GM19099 (cell line): ENCODE data around the gene PPP1R7.

Source experiments
- POLR2A ChIP-seq: IDR thresholded peaks from 3 replicates; pipeline ENCODE4 v1.6.1; 2011; ENCODE audit warnings: low read depth; ENCODE audit not compliant: insufficient read length; ENCODE audit errors: extremely low read depth

PPP1R7 gene

DNA sequence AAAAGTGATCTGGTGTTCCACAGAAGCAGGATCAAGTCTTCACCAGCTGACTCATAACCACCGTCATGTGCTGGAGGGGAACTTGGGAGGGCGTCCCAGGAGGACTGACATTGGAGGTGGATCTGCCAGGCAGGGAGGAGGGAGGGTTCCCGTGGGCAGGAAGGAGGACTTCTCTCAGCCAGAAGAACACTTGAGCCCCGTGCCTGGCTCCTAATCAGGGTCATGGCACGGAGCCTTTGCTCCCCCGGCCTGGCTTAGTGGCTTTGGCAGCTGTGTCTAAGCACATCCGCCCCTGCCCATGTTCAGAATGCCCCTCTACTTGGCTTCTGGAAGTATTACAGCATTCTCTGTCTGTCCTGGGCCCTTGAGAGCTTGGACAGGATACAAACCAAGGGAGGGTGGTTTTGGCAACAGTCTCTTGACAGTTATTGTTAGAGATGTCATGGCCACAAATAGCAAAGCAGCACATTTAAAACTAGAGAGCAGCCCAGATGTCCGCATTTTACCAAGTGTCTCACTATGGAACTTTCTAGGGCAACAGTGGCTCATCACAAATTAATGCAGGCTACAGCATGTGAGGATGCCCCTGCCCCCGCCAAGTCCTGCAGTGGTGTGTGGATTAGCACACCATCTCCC is 11.5 kb downstream of the PPP1R7 start:
- TF ChIP-seq POLR2A: no peak

DNA sequence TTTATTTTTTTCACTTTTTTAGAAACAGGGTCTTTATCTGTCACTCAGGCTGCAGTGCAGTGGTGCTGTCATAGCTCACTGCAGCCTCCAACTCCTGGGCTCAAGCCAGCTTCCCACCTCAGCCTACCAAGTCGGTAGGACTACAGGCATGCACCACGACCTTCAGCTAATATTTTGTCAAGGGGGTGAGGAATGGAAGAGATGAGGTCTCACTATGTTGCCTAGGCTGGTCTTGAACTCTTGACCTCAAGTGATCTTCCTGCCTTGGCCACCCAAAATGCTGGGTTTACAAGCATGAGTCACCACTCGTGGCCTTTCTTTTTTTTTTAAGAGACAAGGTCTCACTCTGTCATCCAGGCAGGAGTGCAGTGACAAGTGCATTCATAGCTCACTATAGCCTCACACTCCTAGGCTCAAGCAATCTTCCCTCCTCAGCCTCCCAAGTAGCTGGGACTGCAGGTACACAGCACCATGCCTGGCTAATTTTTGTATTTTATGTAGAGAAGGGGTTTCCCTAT is 13.4 kb downstream of the PPP1R7 start:
- no peak for TF ChIP-seq POLR2A

- TF ChIP-seq POLR2A: no peak
Observed at GRCh38 chr2:241168366-241168765, 18.1 kb downstream of the PPP1R7 start.

GRCh38 chr2:241173557-241173956 is 23.3 kb downstream of the PPP1R7 start:
- TF ChIP-seq POLR2A: no peak

DNA sequence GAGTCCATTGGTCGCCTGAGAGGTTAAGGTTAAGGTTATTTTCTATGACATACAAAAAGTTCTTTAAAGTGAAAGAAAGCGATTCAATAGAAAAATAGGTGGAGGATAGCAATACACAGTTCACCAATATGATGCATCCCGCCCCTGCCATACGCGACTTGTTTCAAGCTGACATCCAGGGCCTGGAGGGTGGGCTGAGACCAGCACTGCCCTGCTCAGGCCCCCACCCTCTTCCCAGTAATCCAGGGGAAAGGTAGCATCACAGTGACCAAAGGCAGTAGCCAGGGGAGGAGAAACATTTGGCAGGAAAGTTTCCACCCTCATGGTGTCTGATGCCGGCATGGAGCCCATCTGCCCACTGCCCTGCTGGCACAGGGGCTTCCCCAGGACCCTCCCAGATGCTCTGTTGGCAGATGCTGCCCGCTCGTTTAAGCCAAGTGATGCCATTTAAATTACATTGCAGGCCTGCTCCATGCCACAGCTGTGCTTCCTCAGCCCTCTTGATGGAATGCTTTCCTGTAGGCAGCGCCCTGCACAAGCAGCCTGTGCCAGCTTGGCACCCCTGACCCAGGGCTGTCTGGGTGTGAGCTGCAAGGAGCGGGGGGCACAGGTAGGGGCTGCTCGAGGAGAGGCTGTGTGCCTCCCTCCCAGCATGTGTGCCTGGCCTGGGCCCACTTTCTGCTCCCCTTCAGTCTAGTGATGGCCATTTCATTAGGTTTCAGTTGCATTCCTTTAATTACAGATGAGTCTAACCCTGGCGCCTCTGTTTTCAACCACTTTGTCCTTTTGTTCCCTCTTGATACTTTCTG is 27.5 kb downstream of the PPP1R7 start:
- TF ChIP-seq POLR2A: no peak

GRCh38 chr2:241178961-241179360 is 28.7 kb downstream of the PPP1R7 start:
- TF ChIP-seq POLR2A: no peak

DNA sequence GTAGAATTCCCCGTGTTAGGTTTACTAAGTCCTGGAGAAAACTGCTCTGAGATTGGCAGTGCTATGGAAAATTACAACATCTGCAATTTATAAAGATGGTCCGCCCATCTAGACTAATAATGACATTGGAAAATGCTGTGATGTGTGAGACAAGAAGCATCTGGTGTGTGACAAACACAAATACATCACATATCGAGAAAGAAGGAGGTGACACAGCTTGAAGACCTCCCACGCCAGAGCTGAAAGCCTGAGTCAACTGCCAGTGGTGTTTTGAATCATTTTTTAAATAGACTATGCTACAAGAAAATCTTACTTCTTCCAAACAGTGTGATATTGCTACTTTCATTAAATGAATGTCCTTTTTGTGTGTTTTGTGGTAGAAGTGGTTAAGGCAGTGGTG is 29.6 kb downstream of the PPP1R7 start:
- no peak for TF ChIP-seq POLR2A

DNA sequence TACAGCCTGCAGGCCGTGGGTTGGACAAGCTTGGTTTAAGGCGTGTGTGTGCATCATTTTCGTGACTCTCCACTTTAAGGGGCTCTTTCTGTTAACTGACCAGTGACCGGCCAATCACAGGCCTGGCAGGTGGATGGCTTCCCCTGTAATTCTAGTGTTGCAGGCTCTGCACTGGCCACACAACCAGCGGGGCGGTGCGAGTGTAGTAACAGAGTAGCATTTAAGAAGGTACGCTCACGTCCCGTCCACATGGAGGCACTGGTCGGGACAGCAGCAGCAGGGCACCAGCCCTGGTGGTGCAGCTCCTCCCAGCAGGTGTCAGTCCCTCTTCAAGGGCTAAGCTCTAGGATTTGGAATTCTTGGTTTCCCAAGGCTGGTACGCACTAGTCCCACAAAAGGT is 30.2 kb downstream of the PPP1R7 start:
- no peak for TF ChIP-seq POLR2A

DNA sequence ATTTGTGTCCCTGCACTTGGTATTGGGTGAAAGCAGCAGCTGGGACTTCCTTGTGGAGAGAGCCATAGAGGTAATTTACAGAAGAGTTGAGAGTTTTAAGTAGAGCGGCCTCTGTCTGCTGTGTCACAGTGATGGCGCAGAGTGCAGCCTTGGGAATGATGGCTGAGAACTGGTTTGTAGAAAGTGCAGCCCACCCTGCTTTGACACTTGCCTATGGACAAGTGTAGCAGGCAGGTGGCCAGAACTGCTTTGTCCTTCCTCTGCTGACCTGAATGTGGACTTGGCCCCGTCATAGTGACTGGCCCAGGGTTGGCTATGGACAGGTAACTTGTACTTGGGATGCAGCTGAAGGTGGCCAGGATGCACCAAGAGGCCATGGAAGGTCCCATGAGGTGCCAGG is 31.9 kb downstream of the PPP1R7 start:
- TF ChIP-seq POLR2A: no peak

DNA sequence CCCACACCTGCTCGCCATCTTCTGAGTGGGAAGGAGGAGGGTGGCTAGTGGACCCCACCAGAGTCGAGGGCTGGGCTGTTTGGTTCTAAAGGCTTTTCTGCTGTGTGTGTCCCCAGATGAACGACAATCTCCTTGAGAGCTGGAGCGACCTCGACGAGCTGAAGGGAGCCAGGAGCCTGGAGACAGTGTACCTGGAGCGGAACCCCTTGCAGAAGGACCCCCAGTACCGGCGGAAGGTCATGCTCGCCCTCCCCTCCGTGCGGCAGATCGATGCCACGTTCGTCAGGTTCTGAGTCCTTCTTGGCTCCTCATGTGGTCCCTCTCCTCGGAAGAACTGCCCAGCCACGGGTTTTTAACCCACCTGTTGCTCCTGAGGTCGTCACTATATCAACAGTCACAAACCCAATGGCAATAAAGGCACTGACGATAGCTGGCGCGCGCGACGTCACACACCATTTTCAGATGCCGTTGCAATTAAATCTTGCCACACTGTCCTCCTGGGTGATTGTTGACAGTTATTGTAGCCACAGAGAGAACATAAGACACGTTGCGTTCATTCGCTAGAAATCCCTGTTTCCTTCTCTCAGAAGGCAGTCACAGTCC is 32.4 kb downstream of the PPP1R7 start:
- TF ChIP-seq POLR2A: no peak

DNA sequence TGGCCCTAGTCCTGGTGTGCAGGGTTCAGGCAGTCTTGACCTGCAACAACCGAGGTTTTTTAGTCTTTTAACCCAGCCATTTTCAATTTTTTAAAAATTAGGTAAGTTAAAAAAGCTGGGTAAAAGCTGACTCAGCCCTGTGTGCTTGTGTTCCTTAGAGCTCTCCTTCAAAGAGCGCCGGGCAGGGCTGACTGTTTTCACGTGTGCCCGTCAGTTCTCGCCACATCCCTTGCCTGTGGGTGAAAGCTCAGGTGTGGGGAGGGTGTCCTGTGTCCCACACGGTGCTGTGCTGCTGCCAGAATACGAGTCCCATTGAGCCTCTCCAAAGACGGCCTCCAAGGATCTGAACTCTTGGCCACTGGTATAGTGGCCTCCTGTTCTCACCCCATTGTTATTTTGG is 33.0 kb downstream of the PPP1R7 start:
- no peak for TF ChIP-seq POLR2A

DNA sequence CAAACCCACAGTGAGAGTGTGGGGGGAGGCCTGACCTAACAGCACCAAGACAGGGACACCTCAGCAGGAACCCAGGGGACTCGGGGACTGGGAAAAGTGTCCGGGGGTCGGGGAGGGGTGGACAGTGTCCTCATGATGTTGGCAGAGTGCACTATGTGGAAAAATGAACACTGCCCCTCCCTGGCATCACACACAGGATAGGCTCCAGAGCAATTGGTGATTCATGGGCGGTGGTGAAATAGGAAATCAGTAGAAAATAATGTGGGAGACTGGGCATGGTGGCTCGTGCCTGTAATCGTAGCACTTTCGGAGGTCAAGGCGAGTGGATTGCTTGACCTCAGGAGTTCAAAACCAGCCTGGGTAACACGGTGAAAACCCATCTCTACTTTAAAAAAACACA is 34.6 kb downstream of the PPP1R7 start:
- no peak for TF ChIP-seq POLR2A

GRCh38 chr2:241185961-241186360 is 35.7 kb downstream of the PPP1R7 start:
- no peak for TF ChIP-seq POLR2A

GRCh38 chr2:241187101-241187917 is 37.0 kb downstream of the PPP1R7 start:
- no peak for TF ChIP-seq POLR2A

GRCh38 chr2:241187918-241188234 is 37.6 kb downstream of the PPP1R7 start:
- no peak for TF ChIP-seq POLR2A
